DMS153 treated with DMSO at 0.1 percent for 48 hours (cell line): ENCODE results near the gene FGG.

Experiments
- DNase-seq: peaks from one replicate; lab custom pipeline; 2025; ENCODE audit not compliant: unreplicated experiment; lab: John Stamatoyannopoulos, UW

Gene FGG

DNA sequence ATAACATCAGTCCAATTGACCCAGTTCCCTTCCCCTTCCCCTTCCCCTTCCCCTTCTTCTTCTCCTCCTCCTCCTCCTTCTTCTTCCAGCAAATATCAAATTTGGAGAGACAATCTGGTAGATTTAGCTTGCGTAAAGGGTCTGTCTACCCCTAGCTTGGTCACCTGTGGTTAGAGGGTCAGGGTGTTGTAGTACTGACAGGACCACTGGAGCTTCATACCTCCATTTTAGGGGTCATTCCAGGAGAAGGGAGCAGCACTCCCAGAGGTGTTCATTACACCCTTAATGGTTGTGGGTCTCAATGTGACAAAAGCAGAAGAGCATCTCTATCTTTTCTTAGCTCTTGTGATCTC is 53.3 kb downstream of the FGG start:
- no peak for DNase-seq
